ENCODE data around the gene SLIT3. TPM values are rescaled to one million over a fixed set of nuclear protein-coding genes. Genes with fewer than 3 reads are reported as not detected.

SLIT3 gene
- total RNA-seq, 1 experiment from 2014 or later: 0.10 TPM

DNA sequence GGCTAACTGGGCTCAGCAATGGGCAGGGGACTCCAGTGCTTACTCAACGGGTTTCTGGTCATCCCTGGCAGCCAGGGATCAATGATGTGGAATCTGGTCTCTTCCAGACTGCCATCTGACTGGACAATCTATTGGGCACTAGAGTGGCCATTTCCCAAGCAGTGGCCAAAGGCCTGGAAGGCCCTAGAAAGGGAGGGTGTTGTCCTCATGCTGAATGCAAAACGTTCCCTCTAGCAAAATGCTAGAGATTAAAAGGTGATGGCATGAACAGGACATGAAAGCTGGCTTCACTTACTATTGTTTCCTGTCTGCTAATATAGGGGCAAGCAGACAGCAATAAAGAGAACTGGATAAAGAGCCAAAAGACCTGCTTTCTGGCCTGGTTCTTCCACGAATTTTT, 467.6 kb downstream of the SLIT3 start:
- no peaks in the 10 kb centered on the region for H3K4me1 ChIP-seq (ENCODE audit: control insufficient read depth in 1 of 2, insufficient read depth in 2 of 2, low read length in 2 of 2)
- TF ChIP-seq EZH2phosphoT487 (IDR thresholded peaks at IDR 0.05; ENCODE audit: borderline replicate concordance) (no peak), CEBPB (IDR thresholded peaks at IDR 0.05; ENCODE audit: low read depth) (no peak), REST (IDR thresholded peaks at IDR 0.05; ENCODE audit: low read depth) (no peak), EGR1 (IDR thresholded peaks at IDR 0.05; ENCODE audit: low read depth) (no peak), CBX3 (IDR thresholded peaks at IDR 0.05; ENCODE audit: low read depth) (no peak), SRF (IDR thresholded peaks at IDR 0.05; ENCODE audit: low read depth) (no peak), SP1 (IDR thresholded peaks at IDR 0.05; ENCODE audit: low read depth) (no peak), EZH2 (IDR thresholded peaks at IDR 0.05) (no peak), RAD21 (IDR thresholded peaks at IDR 0.05; ENCODE audit: low read depth) (no peak)
- TF ChIP-seq, protein P1, sequence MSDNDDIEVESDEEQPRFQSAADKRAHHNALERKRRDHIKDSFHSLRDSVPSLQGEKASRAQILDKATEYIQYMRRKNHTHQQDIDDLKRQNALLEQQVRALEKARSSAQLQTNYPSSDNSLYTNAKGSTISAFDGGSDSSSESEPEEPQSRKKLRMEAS (IDR thresholded peaks at IDR 0.05): no peak
- ChIA-PET CTCF (no interaction called here), POLR2A (no interaction called here), RAD21 (ENCODE audit: low non-redundant PET in 1 of 2, low total read pairs in 2 of 2, uncharacterized antibody in 2 of 2, unreplicated experiment in 2 of 2) (no interaction called here)
- BruUV-seq (replicated peaks): no TSS peak
- no peaks in the 10 kb centered on the region for H3K36me3 ChIP-seq (ENCODE audit: control insufficient read depth in 1 of 2, insufficient read depth in 2 of 2, low read length in 2 of 2)
- no peaks in the 10 kb centered on the region for H4K20me1 ChIP-seq (ENCODE audit: insufficient read depth)
- H2AFZ ChIP-seq (ENCODE audit: low read depth, low read length, poor library complexity, severe bottlenecking): no peak overlapping the region
- no peak for DNase-seq (ENCODE audit: low read depth, low spot score)
- no peak overlapping the region for H3K27ac ChIP-seq (ENCODE audit: low read depth, low read length)
- no peaks in the 10 kb centered on the region for H3K9me3 ChIP-seq (ENCODE audit: control insufficient read depth in 1 of 2, insufficient read depth in 1 of 2, low read depth in 1 of 2, low read length in 2 of 2)
- no peak overlapping the region for H3K4me2 ChIP-seq (ENCODE audit: low read length)
- no peak for ATAC-seq
- H3K79me2 ChIP-seq (ENCODE audit: insufficient read depth, low read length): no peaks in the 10 kb centered on the region
- H3K9ac ChIP-seq (ENCODE audit: low read length): no peak overlapping the region
- no peaks in the 10 kb centered on the region for H3K9me2 ChIP-seq (ENCODE audit: insufficient read depth)
- peaks cover 61% of the 10 kb centered on the region for H3K27me3 ChIP-seq (ENCODE audit: insufficient read depth, low read length)
- intact Hi-C loops (cut with micrococcal nuclease): no loop called here
- no peak overlapping the region for H3K4me3 ChIP-seq (replicated peaks in 1 of 2; ENCODE audit: low read depth in 1 of 2, low read length in 2 of 2)

All from HCT116 (cell line).